Activated T-cell treated with anti-CD3 and anti-CD28 coated beads for 4 hours (primary cell): ENCODE data around the gene SLC4A8.

ENCODE experiments used
- DNase-seq: peaks from one replicate; pipeline ENCODE4 v3.0.0-alpha.2; 2020

SLC4A8 gene

DNA sequence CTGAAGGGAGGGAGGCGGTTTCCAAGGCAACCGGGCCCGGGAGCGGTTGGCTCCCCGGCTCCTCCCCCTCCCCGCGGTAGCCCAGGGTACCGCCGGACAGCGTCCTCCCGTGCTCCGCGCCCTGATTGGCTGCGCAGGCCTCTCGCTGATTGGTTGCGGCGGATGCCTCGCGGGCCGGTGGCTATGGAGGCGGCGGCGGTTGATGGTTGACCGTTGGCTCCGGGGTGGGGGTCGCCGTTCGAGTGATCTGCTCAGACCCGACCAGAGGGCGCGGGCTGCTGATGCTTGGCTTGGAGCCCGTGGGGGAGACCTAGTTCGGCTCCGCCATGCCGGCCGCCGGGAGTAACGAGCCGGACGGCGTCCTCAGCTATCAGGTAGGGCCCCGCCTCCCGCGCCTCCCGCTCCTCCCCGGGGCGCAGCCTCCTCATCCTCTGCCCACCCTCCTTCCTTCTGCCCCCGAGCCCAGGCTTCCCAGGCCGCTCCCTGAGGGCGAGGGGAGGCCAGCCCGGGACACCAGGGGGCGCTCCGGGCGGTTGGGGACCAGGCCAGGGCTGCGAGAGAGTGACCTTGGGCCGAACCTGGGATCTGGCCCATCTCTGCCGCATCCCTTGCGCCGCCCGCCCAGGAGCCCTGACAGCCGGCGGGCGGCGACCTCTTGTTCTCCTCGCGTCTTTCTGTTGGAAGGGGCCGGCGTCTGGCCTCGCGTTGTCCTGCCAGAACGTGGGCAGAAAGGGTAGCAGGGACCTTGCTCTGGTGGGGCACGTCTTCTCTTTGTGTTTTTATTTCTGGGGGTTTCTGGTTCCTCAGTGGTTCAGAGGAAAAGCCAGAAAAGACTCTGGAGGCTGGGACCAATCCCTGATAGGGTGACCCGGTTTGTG, at the start of gene SLC4A8:
Gene SLC4A8 (plus strand): TSS at position 170 of the 878 bp plus-strand sequence. CDS start 157 bp downstream, at position 327.
- DNase-seq = peak; percentile 48

- no peak for DNase-seq
These were observed 49.8 kb upstream of the SLC4A8 start for GRCh38 chr12:51374856-51375255.

DNA sequence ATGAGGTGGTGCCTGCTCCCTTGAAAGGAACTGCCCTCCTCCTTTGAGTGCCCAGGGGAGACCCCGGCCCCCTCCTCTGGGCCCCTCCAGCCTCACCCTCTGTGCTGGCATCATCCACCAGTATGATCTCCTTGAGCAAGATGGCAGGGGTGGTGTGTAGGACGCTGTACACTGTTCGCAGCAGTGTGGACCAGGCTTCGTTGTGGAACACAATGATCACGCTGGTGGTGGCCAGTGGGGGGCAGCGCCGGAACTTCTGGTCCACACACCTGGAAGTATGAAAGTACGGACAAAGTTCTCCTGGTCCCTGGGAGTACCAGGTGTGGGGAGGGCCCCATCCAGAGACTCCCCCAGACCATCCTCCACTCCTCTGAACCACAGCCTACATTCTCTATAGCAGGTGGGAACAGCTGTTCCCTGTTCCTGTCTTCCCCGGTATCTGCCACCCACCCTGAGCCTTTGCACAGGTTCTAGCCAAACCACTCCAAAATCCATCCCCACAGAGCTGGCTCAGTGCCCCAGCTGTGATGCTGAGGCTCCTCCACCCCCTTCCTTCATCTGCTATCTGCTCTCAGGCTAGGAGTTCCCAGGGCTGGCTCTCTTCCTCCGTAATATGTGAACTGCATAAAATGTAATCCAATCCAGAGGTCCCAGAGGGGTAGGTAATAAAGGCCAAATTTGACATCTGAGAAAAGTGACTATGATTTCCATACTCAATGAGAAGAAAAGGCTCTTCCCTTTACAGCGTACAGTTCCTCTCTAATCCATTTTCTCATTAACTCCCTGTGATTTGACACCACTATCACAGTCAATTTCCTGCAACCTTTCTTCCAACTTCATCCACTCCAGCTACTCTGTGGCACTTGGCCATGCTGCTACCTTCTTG, 47.3 kb upstream of the SLC4A8 start:
- no peak for DNase-seq

GRCh38 chr12:51378749-51379148, 45.9 kb upstream of the SLC4A8 start:
- no peak for DNase-seq

GRCh38 chr12:51379571-51379970, 45.1 kb upstream of the SLC4A8 start:
- DNase-seq = no peak

- no peak for DNase-seq
These were observed 43.2 kb upstream of the SLC4A8 start for GRCh38 chr12:51381226-51382079.

GRCh38 chr12:51382173-51382572, 42.5 kb upstream of the SLC4A8 start:
- DNase-seq = no peak

DNA sequence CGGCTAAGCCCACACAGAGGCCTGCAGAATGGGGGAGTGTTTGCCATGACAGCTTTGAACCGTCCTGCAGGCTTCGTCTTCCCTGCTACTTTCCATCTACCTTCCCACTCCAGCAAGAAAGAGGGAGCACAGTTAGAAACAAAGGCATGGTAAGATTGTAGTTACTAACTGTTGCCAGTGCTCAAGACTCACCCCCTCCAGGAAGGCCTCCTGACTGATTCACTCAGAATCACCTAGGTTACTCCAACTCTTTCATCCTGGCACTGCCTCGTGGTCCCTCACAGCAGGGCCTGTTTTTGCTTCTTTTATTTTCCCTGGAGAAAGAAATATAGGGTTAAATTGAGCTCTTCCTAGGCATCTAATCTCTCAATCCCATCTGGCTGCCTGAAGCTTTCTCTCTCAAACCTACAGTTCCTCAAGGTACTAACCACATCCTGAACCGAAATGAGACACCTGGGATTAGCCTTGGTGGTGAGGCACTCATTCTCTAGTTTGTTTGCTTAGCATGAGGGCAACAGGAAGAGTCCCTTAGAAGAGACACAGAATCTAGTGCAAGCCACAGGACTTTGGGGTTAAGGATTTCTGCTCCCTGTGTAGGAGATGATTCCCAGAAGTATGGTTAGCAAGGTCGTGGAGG, 41.2 kb upstream of the SLC4A8 start:
- no peak for DNase-seq

DNA sequence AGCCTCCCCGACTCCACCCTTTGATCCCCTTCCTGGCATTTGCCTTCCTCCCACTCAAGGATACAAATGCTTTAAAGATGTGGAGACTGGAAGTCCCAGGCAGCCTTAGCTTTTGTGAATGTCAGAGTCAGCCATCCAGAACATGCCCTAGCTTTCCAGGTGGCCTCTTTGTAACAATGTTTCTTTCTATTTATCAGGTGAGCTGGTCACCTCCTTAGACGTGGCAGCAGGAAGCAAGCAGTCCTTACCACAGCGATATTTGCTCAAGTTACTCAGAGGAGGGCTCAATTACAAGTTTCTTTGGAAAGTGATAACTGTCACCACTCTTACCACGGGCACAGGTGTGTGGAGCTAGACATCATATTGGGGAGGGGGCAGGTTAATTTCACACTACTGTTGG, 38.3 kb upstream of the SLC4A8 start:
- DNase-seq = no peak

- DNase-seq = no peak
These were observed 36.4 kb upstream of the SLC4A8 start for GRCh38 chr12:51388069-51388799.

- DNase-seq = no peak
These were observed 35.8 kb upstream of the SLC4A8 start for GRCh38 chr12:51388846-51389245.

GRCh38 chr12:51389302-51389999, 35.2 kb upstream of the SLC4A8 start:
- no peak for DNase-seq

- no peak for DNase-seq
These were observed 34.2 kb upstream of the SLC4A8 start for GRCh38 chr12:51390457-51390856.

DNA sequence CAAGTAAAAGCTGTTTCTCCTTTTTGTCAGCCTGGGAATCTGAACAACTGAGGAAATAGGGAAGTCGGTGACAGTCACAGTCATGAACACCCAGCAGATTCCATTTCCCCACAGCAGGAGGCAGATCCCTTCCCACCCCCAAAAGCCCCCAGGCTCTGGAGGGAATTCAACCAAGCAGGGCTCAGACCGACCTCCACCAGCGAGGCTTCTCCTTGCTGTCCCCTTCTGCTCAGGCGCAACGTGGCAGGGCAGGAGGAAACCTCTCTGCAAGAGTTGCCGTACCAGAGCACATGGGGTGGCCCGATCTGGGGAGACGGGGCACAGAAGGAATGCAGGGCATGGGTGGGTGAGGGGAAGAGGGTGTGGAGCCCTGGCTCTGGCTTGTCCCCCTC, 33.7 kb upstream of the SLC4A8 start:
- DNase-seq = no peak

GRCh38 chr12:51391283-51392123, 33.1 kb upstream of the SLC4A8 start, which contains the start of gene GALNT6:
Gene GALNT6, minus strand, starts transcription at chr12:51391406. Its CDS starts 11,625 bp downstream, at chr12:51379781.
- DNase-seq = peak; percentile 60

DNA sequence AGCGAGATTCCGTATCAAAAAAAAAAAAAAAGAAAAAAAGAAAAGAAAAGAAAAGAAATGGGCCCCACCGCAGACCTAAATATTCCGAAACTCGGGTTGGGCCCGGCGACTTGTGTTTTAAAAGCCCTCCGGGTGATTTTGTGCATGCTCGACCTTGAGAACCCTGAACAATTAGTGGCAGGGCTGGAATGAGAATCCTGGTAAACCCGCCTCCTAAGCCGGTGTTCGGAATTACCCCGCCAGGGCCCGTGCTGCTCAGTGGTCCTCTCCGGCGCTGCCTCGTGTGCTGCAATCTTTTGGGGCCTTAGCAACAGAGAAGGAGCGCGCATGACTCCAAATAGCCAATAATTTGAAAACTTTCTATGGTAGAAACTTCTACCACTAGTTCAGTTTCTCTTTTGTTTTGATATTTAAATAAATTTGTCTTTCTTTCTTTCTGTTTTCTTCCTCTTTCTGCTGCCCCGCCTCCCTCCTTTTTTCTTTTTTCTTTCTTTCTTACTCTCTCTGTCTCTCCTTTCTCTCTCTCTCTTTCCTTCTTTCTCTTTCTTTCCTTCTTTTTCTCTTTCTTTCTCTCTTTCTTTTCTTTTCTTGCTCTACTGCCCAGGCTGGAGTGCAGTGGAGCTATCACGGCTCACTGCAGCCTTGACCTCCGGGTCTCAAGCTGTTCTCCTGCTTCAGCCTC, 31.9 kb upstream of the SLC4A8 start:
- DNase-seq = no peak

GRCh38 chr12:51393676-51394545, 30.7 kb upstream of the SLC4A8 start:
- DNase-seq = peak; percentile 47
